ENCODE results near the gene MAGEA10. TPM values are rescaled to one million over a fixed set of nuclear protein-coding genes. Genes with fewer than 3 reads are reported as not detected.

MAGEA10 gene
- total RNA-seq, 1 donor from 2014 or later = not detected

- Mint-ChIP-seq H3K9me3 (ENCODE audit: unreplicated experiment) (no peaks in the 10 kb centered on the region), H3K4me3 (ENCODE audit: unreplicated experiment) (no peak overlapping the region), H3K27ac (ENCODE audit: unreplicated experiment) (no peak overlapping the region), H3K27me3 (ENCODE audit: unreplicated experiment) (no peaks in the 10 kb centered on the region), H3K36me3 (ENCODE audit: low read depth, unreplicated experiment) (no peaks in the 10 kb centered on the region), H3K4me1 (ENCODE audit: unreplicated experiment) (no peaks in the 10 kb centered on the region)
- no peak for DNase-seq (ENCODE audit: low spot score)
- TF ChIP-seq CTCF (IDR thresholded peaks at IDR 0.05; ENCODE audit: unreplicated experiment) = no peak
These were observed 21.1 kb downstream of the MAGEA10 start for GRCh38 chrX:152117305-152117704.

- no peak for DNase-seq (ENCODE audit: low spot score)
- TF ChIP-seq CTCF (IDR thresholded peaks at IDR 0.05; ENCODE audit: unreplicated experiment) = no peak
- Mint-ChIP-seq H3K27me3 (ENCODE audit: unreplicated experiment) (no peaks in the 10 kb centered on the region), H3K9me3 (ENCODE audit: unreplicated experiment) (no peaks in the 10 kb centered on the region), H3K4me1 (ENCODE audit: unreplicated experiment) (no peaks in the 10 kb centered on the region), H3K36me3 (ENCODE audit: low read depth, unreplicated experiment) (no peaks in the 10 kb centered on the region), H3K27ac (ENCODE audit: unreplicated experiment) (no peak overlapping the region), H3K4me3 (ENCODE audit: unreplicated experiment) (no peak overlapping the region)
These were observed 29.9 kb downstream of the MAGEA10 start for GRCh38 chrX:152108527-152108926.

- Mint-ChIP-seq H3K27me3 (ENCODE audit: unreplicated experiment) (no peaks in the 10 kb centered on the region), H3K9me3 (ENCODE audit: unreplicated experiment) (no peaks in the 10 kb centered on the region), H3K36me3 (ENCODE audit: low read depth, unreplicated experiment) (no peaks in the 10 kb centered on the region), H3K4me1 (ENCODE audit: unreplicated experiment) (no peaks in the 10 kb centered on the region), H3K4me3 (ENCODE audit: unreplicated experiment) (no peak overlapping the region), H3K27ac (ENCODE audit: unreplicated experiment) (no peak overlapping the region)
- no peak for DNase-seq (ENCODE audit: low spot score)
- TF ChIP-seq CTCF (IDR thresholded peaks at IDR 0.05; ENCODE audit: unreplicated experiment) = no peak
These were observed 34.5 kb downstream of the MAGEA10 start for GRCh38 chrX:152103866-152104265.

GRCh38 chrX:152086141-152086540 is 52.2 kb downstream of the MAGEA10 start:
- Mint-ChIP-seq H3K4me3 (ENCODE audit: unreplicated experiment) (no peak overlapping the region), H3K36me3 (ENCODE audit: low read depth, unreplicated experiment) (no peaks in the 10 kb centered on the region), H3K4me1 (ENCODE audit: unreplicated experiment) (no peaks in the 10 kb centered on the region), H3K27me3 (ENCODE audit: unreplicated experiment) (peaks cover 2% of the 10 kb centered on the region), H3K27ac (ENCODE audit: unreplicated experiment) (no peak overlapping the region), H3K9me3 (ENCODE audit: unreplicated experiment) (no peaks in the 10 kb centered on the region)
- no peak for DNase-seq (ENCODE audit: low spot score)
- no peak for TF ChIP-seq CTCF (IDR thresholded peaks at IDR 0.05; ENCODE audit: unreplicated experiment)

Other genes starting within 250 kb of the MAGEA10 start
- 0.23 TPM for gene MAGEA4, start 225.7 kb downstream of the MAGEA10 start, total RNA-seq (ENCODE audit: unreplicated experiment)
- gene GABRE, start 163.9 kb downstream of the MAGEA10 start, total RNA-seq (ENCODE audit: unreplicated experiment) = 2.0 TPM